ENCODE measurements around the gene SLC22A16.
"Not testable (repeated sequence)": the region's sequence is repeated elsewhere in the genome, so short reads cannot be mapped to it uniquely, and the experiment has no call there.

SLC22A16 gene

DNA sequence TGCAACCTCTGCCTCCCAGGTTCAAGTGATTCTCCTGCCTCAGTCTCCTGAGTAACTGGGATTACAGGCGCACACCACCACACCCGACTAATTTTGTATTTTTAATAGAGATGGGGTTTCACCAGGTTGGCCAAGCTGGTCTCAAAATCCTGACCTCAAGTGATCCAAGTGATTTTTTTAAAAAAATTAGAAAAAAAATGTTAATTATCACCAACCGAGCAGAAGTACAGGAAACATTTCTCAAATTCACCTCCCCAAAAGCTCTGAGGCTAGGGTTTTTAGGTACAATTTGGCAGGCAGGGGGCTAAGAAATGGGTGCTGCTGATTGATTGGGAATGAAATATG, 14.9 kb upstream of the SLC22A16 start:
- peaks cover 0 to 5% of the 10 kb centered on the region in 2 donors for H3K4me1 ChIP-seq (ENCODE audit: control insufficient read depth in 1 of 2, insufficient read depth in 2 of 2, low read length in 2 of 2)
- H3K4me3 ChIP-seq (ENCODE audit: low read depth in 1 of 2, low read length in 2 of 2), result no peak overlapping the region
- H3K9me3 ChIP-seq (ENCODE audit: control insufficient read depth in 1 of 2, low read length in 2 of 2), result no peaks in the 10 kb centered on the region
- no peaks in the 10 kb centered on the region for H3K27me3 ChIP-seq (ENCODE audit: control insufficient read depth in 1 of 2, insufficient read depth in 2 of 2, low read length in 2 of 2)
- H3K27ac ChIP-seq (ENCODE audit: low read depth, low read length), result no peak overlapping the region
- no peaks in the 10 kb centered on the region for H3K36me3 ChIP-seq (ENCODE audit: control insufficient read depth in 1 of 2, insufficient read depth in 2 of 2, low read length in 2 of 2)
- no peak overlapping the region for H3K9ac ChIP-seq (ENCODE audit: low read depth in 1 of 2, low read length in 2 of 2)

DNA sequence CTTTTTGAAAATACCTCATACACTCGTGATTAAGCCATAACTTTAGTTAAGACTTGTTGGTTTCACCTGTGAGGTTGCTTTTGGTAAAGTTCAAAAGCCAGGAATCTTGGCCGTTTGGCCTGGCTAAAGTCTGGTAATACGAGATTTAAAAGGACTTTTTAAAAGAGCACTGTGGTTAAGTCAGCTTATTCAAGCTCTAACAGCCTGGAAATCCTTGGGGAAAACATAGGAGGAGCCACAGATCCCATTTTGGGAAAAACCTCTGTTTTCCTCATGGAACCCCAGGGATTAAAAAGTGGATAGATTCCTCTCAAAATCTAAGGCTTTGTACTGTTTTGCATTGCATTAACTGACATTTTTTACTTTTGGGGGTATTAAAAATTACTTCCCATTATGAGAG, 13.7 kb upstream of the SLC22A16 start:
- H3K36me3 ChIP-seq (ENCODE audit: control insufficient read depth in 1 of 2, insufficient read depth in 2 of 2, low read length in 2 of 2), result no peaks in the 10 kb centered on the region
- no peaks in the 10 kb centered on the region for H3K9me3 ChIP-seq (ENCODE audit: control insufficient read depth in 1 of 2, low read length in 2 of 2)
- H3K4me3 ChIP-seq (ENCODE audit: low read depth in 1 of 2, low read length in 2 of 2), result no peak overlapping the region
- no peak overlapping the region for H3K9ac ChIP-seq (ENCODE audit: low read depth in 1 of 2, low read length in 2 of 2)
- no peak overlapping the region for H3K27ac ChIP-seq (ENCODE audit: low read depth, low read length)
- H3K4me1 ChIP-seq (ENCODE audit: control insufficient read depth in 1 of 2, insufficient read depth in 2 of 2, low read length in 2 of 2), result peaks cover 0 to 5% of the 10 kb centered on the region in 2 donors
- H3K27me3 ChIP-seq (ENCODE audit: control insufficient read depth in 1 of 2, insufficient read depth in 2 of 2, low read length in 2 of 2), result no peaks in the 10 kb centered on the region

DNA sequence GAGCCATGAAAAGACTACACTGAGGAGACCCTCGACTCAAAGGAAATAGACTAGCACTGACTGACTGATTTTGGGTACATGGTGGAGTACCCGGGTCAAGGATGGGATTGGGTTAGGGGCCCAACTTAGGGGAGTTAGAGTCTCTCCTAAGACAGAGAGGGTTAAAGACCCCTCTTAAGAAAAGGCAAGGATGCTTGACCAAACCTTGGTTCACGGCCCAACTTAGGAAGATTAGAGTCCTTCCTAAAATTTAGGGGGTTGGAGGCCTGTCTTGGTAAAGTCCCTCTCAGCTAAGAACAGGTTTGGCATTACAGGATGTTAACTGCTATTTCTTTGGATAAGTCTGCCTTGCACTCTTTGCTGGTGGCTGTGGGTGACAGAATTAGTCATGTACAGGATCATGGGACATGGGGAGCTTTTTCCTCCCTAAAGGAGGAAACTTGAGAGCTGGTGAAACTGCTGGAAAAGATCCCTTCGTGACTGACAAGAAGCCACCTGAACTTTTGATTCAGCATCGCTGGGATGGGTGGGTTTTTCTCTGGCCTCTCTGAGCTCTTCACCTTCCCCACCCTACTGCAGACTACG, 12.3 kb upstream of the SLC22A16 start:
- H3K4me1 ChIP-seq (ENCODE audit: control insufficient read depth in 1 of 2, insufficient read depth in 2 of 2, low read length in 2 of 2), result peaks cover 0 to 5% of the 10 kb centered on the region in 2 donors
- no peak overlapping the region for H3K27ac ChIP-seq (ENCODE audit: low read depth, low read length)
- H3K9ac ChIP-seq (ENCODE audit: low read depth in 1 of 2, low read length in 2 of 2), result no peak overlapping the region
- H3K27me3 ChIP-seq (ENCODE audit: control insufficient read depth in 1 of 2, insufficient read depth in 2 of 2, low read length in 2 of 2), result no peaks in the 10 kb centered on the region
- H3K36me3 ChIP-seq (ENCODE audit: control insufficient read depth in 1 of 2, insufficient read depth in 2 of 2, low read length in 2 of 2), result no peaks in the 10 kb centered on the region
- H3K4me3 ChIP-seq (ENCODE audit: low read depth in 1 of 2, low read length in 2 of 2), result no peak overlapping the region
- no peaks in the 10 kb centered on the region for H3K9me3 ChIP-seq (ENCODE audit: control insufficient read depth in 1 of 2, low read length in 2 of 2)

DNA sequence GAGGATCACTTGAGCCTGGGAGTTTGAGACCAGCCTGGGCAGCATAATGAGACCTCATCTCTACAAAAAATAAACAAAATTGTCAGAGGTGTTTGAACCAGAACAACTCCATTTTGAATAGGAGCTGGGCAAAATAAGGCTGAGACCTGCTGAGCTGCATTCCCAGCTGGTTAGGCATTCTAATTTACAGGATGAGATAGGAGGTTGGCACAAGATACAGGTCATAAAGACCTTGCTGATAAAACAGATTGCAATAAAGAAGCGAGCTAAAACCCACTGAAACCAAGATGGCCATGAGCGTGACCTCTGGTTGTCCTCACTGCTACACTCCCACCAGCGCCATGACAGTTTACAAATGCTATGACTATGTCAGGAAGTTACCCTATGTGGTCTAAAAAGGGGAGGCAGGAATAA, 11.6 kb upstream of the SLC22A16 start:
- not testable (repeated sequence) for H3K36me3 ChIP-seq (ENCODE audit: control insufficient read depth in 1 of 2, insufficient read depth in 2 of 2, low read length in 2 of 2); H3K27ac ChIP-seq (ENCODE audit: low read depth, low read length); H3K9ac ChIP-seq (ENCODE audit: low read depth in 1 of 2, low read length in 2 of 2); H3K27me3 ChIP-seq (ENCODE audit: control insufficient read depth in 1 of 2, insufficient read depth in 2 of 2, low read length in 2 of 2); H3K9me3 ChIP-seq (ENCODE audit: control insufficient read depth in 1 of 2, low read length in 2 of 2); H3K4me1 ChIP-seq (ENCODE audit: control insufficient read depth in 1 of 2, insufficient read depth in 2 of 2, low read length in 2 of 2); H3K4me3 ChIP-seq (ENCODE audit: low read depth in 1 of 2, low read length in 2 of 2)

DNA sequence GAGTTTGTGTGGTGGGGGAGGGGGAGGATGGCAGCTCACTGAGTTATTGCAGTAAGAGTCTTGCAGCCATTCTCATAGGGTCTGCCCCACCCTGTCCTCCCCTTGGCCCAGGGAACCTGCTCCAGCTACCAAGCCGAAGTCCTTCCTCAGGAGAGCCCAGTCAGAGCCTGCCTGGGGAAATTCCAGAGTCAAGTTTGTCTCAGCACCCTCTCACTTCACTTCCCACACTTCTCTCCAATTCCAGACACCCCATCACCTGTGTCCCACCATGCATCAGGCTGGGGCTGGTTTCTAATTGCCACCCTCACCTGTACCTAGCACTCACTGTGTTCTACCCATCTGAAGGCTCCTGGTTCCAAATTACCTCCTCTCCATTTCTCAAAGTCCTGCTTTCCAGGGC, 10.3 kb upstream of the SLC22A16 start:
- H3K4me3 ChIP-seq (ENCODE audit: low read depth in 1 of 2, low read length in 2 of 2), result no peak overlapping the region
- H3K4me1 ChIP-seq (ENCODE audit: control insufficient read depth in 1 of 2, insufficient read depth in 2 of 2, low read length in 2 of 2), result peaks cover 0 to 2% of the 10 kb centered on the region in 2 donors
- H3K27me3 ChIP-seq (ENCODE audit: control insufficient read depth in 1 of 2, insufficient read depth in 2 of 2, low read length in 2 of 2), result no peaks in the 10 kb centered on the region
- H3K27ac ChIP-seq (ENCODE audit: low read depth, low read length), result no peak overlapping the region
- no peaks in the 10 kb centered on the region for H3K36me3 ChIP-seq (ENCODE audit: control insufficient read depth in 1 of 2, insufficient read depth in 2 of 2, low read length in 2 of 2)
- H3K9ac ChIP-seq (ENCODE audit: low read depth in 1 of 2, low read length in 2 of 2), result no peak overlapping the region
- no peaks in the 10 kb centered on the region for H3K9me3 ChIP-seq (ENCODE audit: control insufficient read depth in 1 of 2, low read length in 2 of 2)

DNA sequence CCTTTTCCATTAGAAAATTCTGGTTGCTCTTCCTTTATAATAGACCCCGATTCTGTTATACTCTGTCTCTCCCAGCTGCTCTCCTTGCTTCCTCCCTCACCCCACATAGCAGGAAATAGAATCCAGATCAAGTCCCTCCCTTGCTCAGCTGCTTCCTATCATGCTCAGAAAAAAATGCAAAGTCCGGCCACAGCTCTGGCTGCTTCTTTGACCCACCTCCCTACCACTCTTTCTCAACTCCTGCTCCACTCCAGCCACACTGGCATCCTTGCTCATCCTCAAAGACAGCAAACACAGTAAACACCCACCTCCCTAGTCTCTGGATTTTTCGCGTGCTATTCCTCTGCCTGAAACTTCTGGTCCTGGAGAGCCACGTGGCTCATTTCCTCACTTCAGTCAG, 9.1 kb upstream of the SLC22A16 start:
- H3K4me3 ChIP-seq (ENCODE audit: low read depth in 1 of 2, low read length in 2 of 2), result no peak overlapping the region

DNA sequence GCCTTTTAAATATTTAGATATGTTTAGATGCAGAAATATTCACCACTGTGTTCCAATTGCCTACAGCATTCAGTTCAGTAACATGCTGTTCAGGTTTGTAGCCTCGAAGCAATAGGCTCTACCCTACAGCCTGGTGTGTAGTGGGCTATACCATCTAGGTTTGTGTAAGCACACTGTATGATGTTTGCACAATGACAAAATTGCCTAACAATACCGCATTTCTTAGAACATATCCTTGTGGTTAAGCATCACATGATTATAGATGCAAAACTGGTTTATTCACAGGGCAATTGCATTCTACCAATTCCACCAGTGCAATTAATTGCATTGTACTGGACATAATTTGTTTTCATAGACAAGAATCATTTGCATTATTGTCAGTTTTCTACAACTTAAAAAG, 7.9 kb upstream of the SLC22A16 start:
- H3K9ac ChIP-seq (ENCODE audit: low read depth in 1 of 2, low read length in 2 of 2), result no peak overlapping the region
- H3K27me3 ChIP-seq (ENCODE audit: control insufficient read depth in 1 of 2, insufficient read depth in 2 of 2, low read length in 2 of 2), result no peaks in the 10 kb centered on the region
- H3K4me1 ChIP-seq (ENCODE audit: control insufficient read depth in 1 of 2, insufficient read depth in 2 of 2, low read length in 2 of 2), result no peaks in the 10 kb centered on the region
- H3K4me3 ChIP-seq (ENCODE audit: low read depth in 1 of 2, low read length in 2 of 2), result no peak overlapping the region
- no peak overlapping the region for H3K27ac ChIP-seq (ENCODE audit: low read depth, low read length)
- no peaks in the 10 kb centered on the region for H3K9me3 ChIP-seq (ENCODE audit: control insufficient read depth in 1 of 2, low read length in 2 of 2)
- no peaks in the 10 kb centered on the region for H3K36me3 ChIP-seq (ENCODE audit: control insufficient read depth in 1 of 2, insufficient read depth in 2 of 2, low read length in 2 of 2)

More for the DNA sequence above, 9.1 kb upstream of the SLC22A16 start:
- Histone ChIP-seq H3K27ac (ENCODE audit: low read depth, low read length) (no peak overlapping the region), H3K9ac (ENCODE audit: low read depth in 1 of 2, low read length in 2 of 2) (no peak overlapping the region), H3K36me3 (ENCODE audit: control insufficient read depth in 1 of 2, insufficient read depth in 2 of 2, low read length in 2 of 2) (no peaks in the 10 kb centered on the region), H3K4me1 (ENCODE audit: control insufficient read depth in 1 of 2, insufficient read depth in 2 of 2, low read length in 2 of 2) (no peaks in the 10 kb centered on the region), H3K9me3 (ENCODE audit: control insufficient read depth in 1 of 2, low read length in 2 of 2) (no peaks in the 10 kb centered on the region), H3K27me3 (ENCODE audit: control insufficient read depth in 1 of 2, insufficient read depth in 2 of 2, low read length in 2 of 2) (no peaks in the 10 kb centered on the region)

DNA sequence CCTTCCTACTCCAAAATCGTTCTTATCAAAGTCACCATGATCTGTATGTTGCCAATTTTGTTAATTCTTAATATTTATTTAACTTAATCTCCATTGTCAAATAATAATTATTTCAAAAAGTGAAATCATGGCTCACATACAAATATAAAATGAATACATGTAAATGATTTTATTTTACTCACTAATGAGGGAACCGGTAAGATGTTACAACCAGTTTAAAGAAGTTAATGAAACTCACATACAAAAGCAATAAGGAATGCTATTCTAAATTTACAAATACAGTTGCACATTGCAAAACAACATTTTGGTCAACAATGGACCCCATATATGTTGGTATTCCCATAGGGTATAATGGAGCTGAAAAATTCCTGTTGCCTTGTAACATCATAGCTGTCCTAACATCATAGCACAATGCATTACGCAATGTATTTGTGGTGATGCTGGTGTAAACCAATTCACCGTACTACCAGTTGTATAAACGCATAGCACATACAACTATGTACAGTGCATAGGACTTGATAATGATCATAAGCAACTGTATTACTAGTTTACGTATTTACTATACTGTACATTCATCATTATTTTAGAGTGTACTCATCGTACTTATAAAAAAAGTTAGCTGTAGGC, 6.5 kb upstream of the SLC22A16 start:
- Histone ChIP-seq H3K27ac (ENCODE audit: low read depth, low read length) (no peak overlapping the region), H3K36me3 (ENCODE audit: control insufficient read depth in 1 of 2, insufficient read depth in 2 of 2, low read length in 2 of 2) (no peaks in the 10 kb centered on the region), H3K9me3 (ENCODE audit: control insufficient read depth in 1 of 2, low read length in 2 of 2) (no peaks in the 10 kb centered on the region), H3K4me3 (ENCODE audit: low read depth in 1 of 2, low read length in 2 of 2) (no peak overlapping the region), H3K27me3 (ENCODE audit: control insufficient read depth in 1 of 2, insufficient read depth in 2 of 2, low read length in 2 of 2) (no peaks in the 10 kb centered on the region), H3K9ac (ENCODE audit: low read depth in 1 of 2, low read length in 2 of 2) (no peak overlapping the region), H3K4me1 (ENCODE audit: control insufficient read depth in 1 of 2, insufficient read depth in 2 of 2, low read length in 2 of 2) (no peaks in the 10 kb centered on the region)

DNA sequence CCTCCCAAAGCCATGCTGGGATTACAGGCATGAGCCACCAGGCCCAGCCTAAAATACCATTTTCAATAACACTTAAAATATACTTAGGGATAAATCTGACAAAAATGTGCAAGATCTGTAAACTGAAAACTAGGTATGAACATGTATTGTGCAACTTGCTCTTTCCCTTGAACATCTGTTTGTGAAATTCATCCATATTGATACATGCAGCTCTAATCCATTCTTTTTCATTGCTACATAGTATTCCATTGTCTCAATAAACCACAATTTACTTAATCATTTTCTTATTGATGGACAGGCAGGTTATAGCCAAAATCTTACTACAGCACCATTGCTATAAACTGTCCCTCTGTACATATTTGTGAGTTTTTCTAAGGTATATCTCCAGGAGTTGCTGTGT, 4.7 kb upstream of the SLC22A16 start:
- no peaks in the 10 kb centered on the region for H3K9me3 ChIP-seq (ENCODE audit: control insufficient read depth in 1 of 2, low read length in 2 of 2)
- no peaks in the 10 kb centered on the region for H3K36me3 ChIP-seq (ENCODE audit: control insufficient read depth in 1 of 2, insufficient read depth in 2 of 2, low read length in 2 of 2)
- H3K9ac ChIP-seq (ENCODE audit: low read depth in 1 of 2, low read length in 2 of 2), result no peak overlapping the region

DNA sequence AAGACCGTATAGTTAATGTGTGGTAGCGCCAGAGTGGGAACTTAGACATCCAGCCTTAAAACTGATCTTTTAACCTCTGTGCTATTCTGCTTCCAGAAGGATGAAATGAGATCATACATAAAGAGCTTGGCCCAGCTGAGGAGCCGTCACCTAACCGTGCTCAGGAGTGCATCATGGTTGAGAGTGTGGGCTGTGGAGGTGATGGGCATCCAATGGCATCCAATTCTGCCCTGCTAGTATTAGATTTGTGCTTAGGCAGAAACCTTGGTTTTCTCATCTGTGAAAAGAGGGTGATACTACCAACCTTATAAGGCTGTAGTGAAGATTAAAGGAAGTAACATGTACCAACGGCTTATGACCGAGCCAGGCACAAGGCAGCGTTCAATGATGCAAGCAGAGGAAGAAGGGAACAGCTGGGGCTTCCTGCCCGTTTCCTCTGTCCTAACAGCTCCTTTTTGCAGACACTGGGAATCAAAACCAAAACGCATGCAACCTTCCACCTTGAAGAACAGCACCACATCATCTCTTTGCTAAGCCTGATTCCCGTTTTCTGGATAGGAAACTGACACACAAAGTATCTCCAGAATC, 1.3 kb downstream of the SLC22A16 start:
- Histone ChIP-seq H3K4me3 (ENCODE audit: low read depth in 1 of 2, low read length in 2 of 2) (peak overlapping the region in 1 of 2 donors; percentile 28), H3K27ac (ENCODE audit: low read depth, low read length) (no peak overlapping the region), H3K27me3 (ENCODE audit: control insufficient read depth in 1 of 2, insufficient read depth in 2 of 2, low read length in 2 of 2) (peaks cover 11 to 14% of the 10 kb centered on the region in 2 donors), H3K9ac (ENCODE audit: low read depth in 1 of 2, low read length in 2 of 2) (no peak overlapping the region), H3K4me1 (ENCODE audit: control insufficient read depth in 1 of 2, insufficient read depth in 2 of 2, low read length in 2 of 2) (no peaks in the 10 kb centered on the region), H3K9me3 (ENCODE audit: control insufficient read depth in 1 of 2, low read length in 2 of 2) (no peaks in the 10 kb centered on the region), H3K36me3 (ENCODE audit: control insufficient read depth in 1 of 2, insufficient read depth in 2 of 2, low read length in 2 of 2) (no peaks in the 10 kb centered on the region)

More for the DNA sequence above, 4.7 kb upstream of the SLC22A16 start:
- no peak overlapping the region for H3K27ac ChIP-seq (ENCODE audit: low read depth, low read length)
- no peaks in the 10 kb centered on the region for H3K4me1 ChIP-seq (ENCODE audit: control insufficient read depth in 1 of 2, insufficient read depth in 2 of 2, low read length in 2 of 2)
- H3K4me3 ChIP-seq (ENCODE audit: low read depth in 1 of 2, low read length in 2 of 2), result no peak overlapping the region
- no peaks in the 10 kb centered on the region for H3K27me3 ChIP-seq (ENCODE audit: control insufficient read depth in 1 of 2, insufficient read depth in 2 of 2, low read length in 2 of 2)

Measured in duodenal mucosa (tissue), 2 donors.